Lung (tissue), 12 donors: ENCODE results near the gene LAMA1. TPM values are rescaled to one million over a fixed set of nuclear protein-coding genes. Genes with fewer than 3 reads are reported as not detected.

Experiments used
- ATAC-seq: fragments of 200-7000 bp; cut with Tn5 transposase; one replicate; pipeline ENCODE4 v1.9.1; 2020; ENCODE audit warnings: moderate number of reproducible peaks; ENCODE audit not compliant: insufficient read depth, low FRiP score
- DNase-seq, 3 donors: peaks; one replicate each; pipeline ENCODE4 v3.0.0-alpha.2; 2013 to 2017
- H3K27ac ChIP-seq, 2 donors: one replicate each; pipeline ENCODE4 v1.5.1; 2013; ENCODE audit warnings: mild to moderate bottlenecking in 2 of 2, moderate library complexity in 2 of 2, control low read depth in 1 of 2, inconsistent platforms in 1 of 2, low read depth in 1 of 2, low read length in 1 of 2
- H3K27me3 ChIP-seq, 3 donors: one replicate each; pipeline ENCODE4 v1.5.1; 2013; ENCODE audit warnings: low read length in 2 of 3; ENCODE audit not compliant: control insufficient read depth in 3 of 3, insufficient read depth in 3 of 3
- H3K36me3 ChIP-seq, 4 donors: one replicate each; pipeline ENCODE4 v1.5.1; 2013; ENCODE audit warnings: low read length in 4 of 4, mild to moderate bottlenecking in 1 of 4, moderate library complexity in 1 of 4; ENCODE audit not compliant: control insufficient read depth in 4 of 4, insufficient read depth in 4 of 4
- H3K4me1 ChIP-seq, 5 donors: one replicate each; pipeline ENCODE4 v1.5.1; 2013; ENCODE audit warnings: low read length in 5 of 5, mild to moderate bottlenecking in 2 of 5, moderate library complexity in 1 of 5; ENCODE audit not compliant: control insufficient read depth in 5 of 5, insufficient read depth in 5 of 5
- H3K4me3 ChIP-seq: one replicate; pipeline ENCODE4 v1.5.1; 2013; ENCODE audit warnings: mild to moderate bottlenecking, control low read depth, moderate library complexity
- H3K9ac ChIP-seq, 2 donors: one replicate each; pipeline ENCODE4 v1.5.1; 2013; ENCODE audit warnings: low read length in 2 of 2, control low read depth in 1 of 2; ENCODE audit not compliant: insufficient read depth in 1 of 2
- H3K9me3 ChIP-seq, 4 donors: one replicate each; pipeline ENCODE4 v1.5.1; 2013; ENCODE audit warnings: low read length in 3 of 4, mild to moderate bottlenecking in 1 of 4, moderate library complexity in 1 of 4; ENCODE audit not compliant: control insufficient read depth in 4 of 4, insufficient read depth in 3 of 4
- WGBS, 2 donors: extraction: QIAGEN DNeasy Blood & Tissue Kit; methylation state at CpG; one replicate each; pipeline ENCODE4 v1.1.7; 2013; 5-methylcytosine and 5-hydroxymethylcytosine counted together
- polyA plus RNA-seq, 2 donors: library from polyadenylated mRNA; stranded (reverse); fragments of 200-250 nt; gene quantifications; one replicate each; pipeline ENCODE4 v1.2.1, GENCODE V29; 2013
- total RNA-seq, 2 donors: library from RNA; depleted of rRNA in 1 of 2; stranded (reverse); fragments of >200 nt in 1 of 2; gene quantifications; one replicate each; pipeline ENCODE4 v1.2.1, GENCODE V29; 2014 to 2021
- TF ChIP-seq, protein P1 (sequence below): IDR thresholded peaks from 2 replicates; pipeline ENCODE4 v1.5.1; 2012; ENCODE audit warnings: mild to moderate bottlenecking; ENCODE audit errors: control extremely low read depth, extremely low read depth
- donor health status: control.
- donor health status: control.
- donor health status: Bipolar disorder and iron deficiency.
- donor health status: healthy.
- donor health status: DM: yes; HTN: yes; CAD: no.

Gene LAMA1
- total and polyA plus RNA-seq, 4 donors = 0.66 to 2.8 (median 1.7) TPM

DNA sequence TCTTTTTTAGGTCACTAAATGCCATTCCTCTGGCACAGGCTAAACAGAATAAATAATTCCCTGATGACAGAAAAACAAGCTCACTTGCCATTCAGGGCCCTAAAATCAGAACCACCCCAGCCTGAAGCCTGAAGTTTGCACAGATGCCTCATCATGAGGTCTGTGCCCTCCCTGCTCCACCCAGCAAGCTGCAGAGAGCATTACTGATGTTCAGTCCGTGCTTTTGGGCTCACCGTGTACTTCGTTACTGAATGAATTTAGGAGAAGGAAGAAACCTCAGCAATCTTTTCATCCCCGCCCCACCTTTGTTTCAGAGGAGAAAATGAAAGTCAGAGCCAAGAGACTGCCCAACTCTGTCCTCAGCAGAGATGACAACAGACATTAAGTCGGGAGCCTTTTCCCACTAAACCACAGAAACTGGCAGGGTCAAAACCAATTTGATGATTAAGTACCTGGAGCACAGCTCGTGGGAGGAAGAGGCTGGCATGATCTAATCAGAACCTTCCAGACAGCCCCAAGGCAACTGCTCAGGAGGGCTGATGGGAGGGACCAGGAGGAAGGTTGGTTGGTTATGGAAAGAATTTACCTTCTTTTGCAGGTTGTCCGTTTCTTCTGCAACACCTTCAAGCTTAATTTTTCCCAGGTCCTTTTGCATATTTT is 122.7 kb downstream of the LAMA1 start:
- no peaks in the 10 kb centered on the region for H3K27me3 ChIP-seq
- no peak overlapping the region for H3K27ac ChIP-seq
- H3K9me3 ChIP-seq = no peaks in the 10 kb centered on the region
- 37 to 44% methylated on average over 7 of the region's 7 CpGs for WGBS, 2 donors
- peak overlapping the region in 1 of 2 donors; percentile 67 for H3K9ac ChIP-seq
- DNase-seq (peak in 1 of 3 donors; percentile 36), ATAC-seq (peak; percentile 11)
- no peaks in the 10 kb centered on the region for H3K36me3 ChIP-seq
- peaks cover 0 to 32% (median 8%) of the 10 kb centered on the region in 5 donors for H3K4me1 ChIP-seq
- TF ChIP-seq, protein P1, sequence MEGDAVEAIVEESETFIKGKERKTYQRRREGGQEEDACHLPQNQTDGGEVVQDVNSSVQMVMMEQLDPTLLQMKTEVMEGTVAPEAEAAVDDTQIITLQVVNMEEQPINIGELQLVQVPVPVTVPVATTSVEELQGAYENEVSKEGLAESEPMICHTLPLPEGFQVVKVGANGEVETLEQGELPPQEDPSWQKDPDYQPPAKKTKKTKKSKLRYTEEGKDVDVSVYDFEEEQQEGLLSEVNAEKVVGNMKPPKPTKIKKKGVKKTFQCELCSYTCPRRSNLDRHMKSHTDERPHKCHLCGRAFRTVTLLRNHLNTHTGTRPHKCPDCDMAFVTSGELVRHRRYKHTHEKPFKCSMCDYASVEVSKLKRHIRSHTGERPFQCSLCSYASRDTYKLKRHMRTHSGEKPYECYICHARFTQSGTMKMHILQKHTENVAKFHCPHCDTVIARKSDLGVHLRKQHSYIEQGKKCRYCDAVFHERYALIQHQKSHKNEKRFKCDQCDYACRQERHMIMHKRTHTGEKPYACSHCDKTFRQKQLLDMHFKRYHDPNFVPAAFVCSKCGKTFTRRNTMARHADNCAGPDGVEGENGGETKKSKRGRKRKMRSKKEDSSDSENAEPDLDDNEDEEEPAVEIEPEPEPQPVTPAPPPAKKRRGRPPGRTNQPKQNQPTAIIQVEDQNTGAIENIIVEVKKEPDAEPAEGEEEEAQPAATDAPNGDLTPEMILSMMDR = no peak
- no peak overlapping the region for H3K4me3 ChIP-seq

DNA sequence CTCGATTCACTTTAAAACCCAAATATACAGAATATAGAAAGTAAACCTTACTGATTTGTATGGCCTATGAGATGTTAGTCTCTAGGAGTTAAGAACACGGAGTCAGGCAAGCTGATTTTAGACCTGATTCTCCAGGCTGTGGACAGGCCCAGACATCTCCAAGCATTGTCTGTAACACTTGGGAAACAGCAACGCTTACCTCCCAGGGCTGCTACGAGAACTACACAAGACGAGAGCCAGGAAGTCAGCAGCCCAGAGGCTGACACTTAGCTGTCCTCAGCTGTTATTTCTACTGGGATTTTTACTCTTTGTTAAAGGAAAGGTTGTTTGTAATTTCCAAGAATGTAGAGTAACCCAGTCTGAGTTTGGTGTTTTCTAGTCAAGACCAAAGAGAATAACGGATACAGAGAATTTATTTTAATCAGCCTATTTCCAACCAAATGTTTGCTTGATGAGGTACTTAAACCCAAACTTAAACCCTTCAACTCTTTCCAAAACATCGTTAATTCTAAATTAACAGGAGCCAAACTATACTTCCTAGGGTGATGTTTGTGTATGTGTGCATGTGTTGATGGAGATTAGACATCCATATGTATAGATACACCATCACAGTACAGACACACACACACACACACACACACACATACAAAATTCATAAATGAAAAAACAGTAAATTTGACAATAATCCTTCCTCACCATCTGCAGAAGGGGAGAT is 123.4 kb downstream of the LAMA1 start:
- Histone ChIP-seq H3K36me3 (no peaks in the 10 kb centered on the region), H3K4me1 (peaks cover 0 to 32% (median 8%) of the 10 kb centered on the region in 5 donors), H3K9ac (peak overlapping the region in 1 of 2 donors; percentile 67), H3K27me3 (no peaks in the 10 kb centered on the region), H3K27ac (no peak overlapping the region), H3K4me3 (no peak overlapping the region), H3K9me3 (no peaks in the 10 kb centered on the region)
- TF ChIP-seq, protein P1 = no peak
- ATAC-seq = no peak
- peak; percentile 76 to 87 (median 84) for DNase-seq
- 79 to 80% methylated on average over 7 of the region's 7 CpGs for WGBS, 2 donors

DNA sequence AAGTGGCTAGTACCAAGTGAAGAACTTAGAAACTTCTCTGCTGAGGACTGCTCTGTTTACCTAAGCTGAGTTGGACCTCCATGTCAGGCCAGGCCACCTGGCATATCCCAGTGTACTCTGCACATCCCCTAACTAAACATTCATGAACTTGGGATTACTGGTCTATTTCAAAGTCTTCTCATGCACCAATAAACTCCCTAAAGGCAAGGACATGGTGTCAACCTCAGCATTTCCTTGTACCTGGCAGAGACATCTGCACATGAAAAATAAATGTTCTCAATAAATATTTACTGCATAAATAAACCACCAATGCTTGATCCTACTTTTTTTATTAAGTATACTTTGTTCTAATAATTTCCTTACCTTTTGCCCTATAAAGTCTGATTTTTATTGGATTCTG is 124.8 kb downstream of the LAMA1 start:
- Histone ChIP-seq H3K27ac (no peak overlapping the region), H3K9ac (no peak overlapping the region), H3K4me3 (no peak overlapping the region), H3K36me3 (no peaks in the 10 kb centered on the region), H3K4me1 (peaks cover 0 to 25% (median 8%) of the 10 kb centered on the region in 5 donors), H3K27me3 (no peaks in the 10 kb centered on the region), H3K9me3 (no peaks in the 10 kb centered on the region)
- no peak for ATAC-seq
- no peak for DNase-seq
- TF ChIP-seq, protein P1 = no peak
